Breast epithelium (tissue), 4 donors: Measurements from ENCODE around the gene CDHR3. TPM values are rescaled to one million over a fixed set of nuclear protein-coding genes. Genes with fewer than 3 reads are reported as not detected.
"Not testable (repeated sequence)": the region's sequence is repeated elsewhere in the genome, so short reads cannot be mapped to it uniquely, and the experiment has no call there.

Source experiments
- DNase-seq, 2 donors: peaks; one replicate each; pipeline ENCODE4 v3.0.0-alpha.2; 2019; ENCODE audit warnings: low spot score in 2 of 2
- H3K27ac ChIP-seq, 2 donors: fragments of 200-600 bp; sonication (generic) in 1 of 2; one replicate each; pipeline ENCODE4 v1.5.1; 2016 to 2019; ENCODE audit warnings: mild to moderate bottlenecking in 1 of 2
- H3K27me3 ChIP-seq, 2 donors: fragments of 200-600 bp; sonication (generic) in 1 of 2; one replicate each; pipeline versions ENCODE4 v1.5.1 to v1.6.0; 2017 to 2019; ENCODE audit warnings: control low read depth in 1 of 2, mild to moderate bottlenecking in 1 of 2
- H3K36me3 ChIP-seq: fragments of 200-600 bp; one replicate; pipeline ENCODE4 v1.5.1; 2019
- H3K4me1 ChIP-seq, 2 donors: fragments of 200-600 bp; sonication (generic); one replicate each; pipeline ENCODE4 v1.5.1; 2016 to 2019; ENCODE audit warnings: control low read depth in 1 of 2
- H3K4me3 ChIP-seq, 3 donors: fragments of 200-600 bp; sonication (generic); 1 replicate in 2 of 3; 2 replicates in 1 of 3; pipeline ENCODE4 v1.5.1; 2016 to 2019; ENCODE audit warnings: mild to moderate bottlenecking in 3 of 3, moderate library complexity in 2 of 3
- H3K9me3 ChIP-seq, 2 donors: fragments of 200-600 bp; sonication (generic) in 1 of 2; one replicate each; pipeline ENCODE4 v1.5.1; 2016 to 2019; ENCODE audit warnings: control low read depth in 1 of 2
- POLR2A ChIP-seq: fragments of 450-650 bp; IDR thresholded peaks from one replicate; pipeline ENCODE4 v1.6.1; 2016; ENCODE audit warnings: antibody characterized with exemption, mild to moderate bottlenecking, moderate library complexity
- POLR2AphosphoS5 ChIP-seq, 3 donors: sonication (generic); formaldehyde crosslinking; IDR thresholded peaks; one replicate each; pipeline ENCODE4 v1.6.1; 2017; ENCODE audit warnings: antibody characterized with exemption in 3 of 3
- intact Hi-C: fragments of 100-400 bp; cut with DNase I; formaldehyde crosslinking; loops from one replicate; pipeline ENCODE4 v1.15.1; 2023; ENCODE audit warnings: low total_unique reads
- total RNA-seq, 3 donors: library from RNA; depleted of rRNA; stranded (reverse); fragments of >200 nt; gene quantifications; one replicate each; pipeline ENCODE4 v1.1.0, GENCODE V29; 2016
- TF ChIP-seq, protein P1 (sequence below), 3 donors: fragments of 450-650 bp; IDR thresholded peaks; one replicate each; pipeline ENCODE4 v1.5.1; 2016 to 2017; ENCODE audit warnings: antibody characterized with exemption in 3 of 3, mild to moderate bottlenecking in 3 of 3, moderate library complexity in 3 of 3

The CDHR3 gene
- total RNA-seq, 3 donors from 2014 or later, result 4.6 to 8.8 (median 6.4) TPM

DNA sequence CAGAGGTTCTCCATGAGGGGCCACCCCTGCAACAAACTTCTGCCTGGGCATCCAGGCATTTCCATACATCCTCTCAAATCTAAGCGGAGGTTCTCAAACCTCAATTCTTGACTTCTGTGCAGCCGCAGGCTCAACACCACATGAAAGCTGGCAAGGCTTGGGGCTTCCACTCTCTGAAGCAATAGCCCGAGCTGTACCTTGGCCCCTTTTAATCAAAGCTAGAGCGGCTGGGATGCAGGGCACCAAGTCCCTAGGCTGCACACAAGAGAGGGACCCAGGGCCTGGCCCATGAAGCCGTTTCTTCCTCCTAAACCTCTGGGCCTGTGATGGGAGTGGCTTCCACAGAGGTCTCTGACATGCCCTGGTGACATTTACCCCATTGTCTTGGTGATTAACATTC lies 43.8 kb downstream of the CDHR3 start:
- H3K27ac ChIP-seq, result no peak overlapping the region
- H3K4me3 ChIP-seq, result no peak overlapping the region
- TF ChIP-seq, protein P1, sequence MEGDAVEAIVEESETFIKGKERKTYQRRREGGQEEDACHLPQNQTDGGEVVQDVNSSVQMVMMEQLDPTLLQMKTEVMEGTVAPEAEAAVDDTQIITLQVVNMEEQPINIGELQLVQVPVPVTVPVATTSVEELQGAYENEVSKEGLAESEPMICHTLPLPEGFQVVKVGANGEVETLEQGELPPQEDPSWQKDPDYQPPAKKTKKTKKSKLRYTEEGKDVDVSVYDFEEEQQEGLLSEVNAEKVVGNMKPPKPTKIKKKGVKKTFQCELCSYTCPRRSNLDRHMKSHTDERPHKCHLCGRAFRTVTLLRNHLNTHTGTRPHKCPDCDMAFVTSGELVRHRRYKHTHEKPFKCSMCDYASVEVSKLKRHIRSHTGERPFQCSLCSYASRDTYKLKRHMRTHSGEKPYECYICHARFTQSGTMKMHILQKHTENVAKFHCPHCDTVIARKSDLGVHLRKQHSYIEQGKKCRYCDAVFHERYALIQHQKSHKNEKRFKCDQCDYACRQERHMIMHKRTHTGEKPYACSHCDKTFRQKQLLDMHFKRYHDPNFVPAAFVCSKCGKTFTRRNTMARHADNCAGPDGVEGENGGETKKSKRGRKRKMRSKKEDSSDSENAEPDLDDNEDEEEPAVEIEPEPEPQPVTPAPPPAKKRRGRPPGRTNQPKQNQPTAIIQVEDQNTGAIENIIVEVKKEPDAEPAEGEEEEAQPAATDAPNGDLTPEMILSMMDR (IDR thresholded peaks at IDR 0.05), result no peak
- no peak for TF ChIP-seq POLR2A
- no peak for TF ChIP-seq POLR2AphosphoS5 (IDR thresholded peaks at IDR 0.05)
- no peak for DNase-seq
- H3K4me1 ChIP-seq, result no peaks in the 10 kb centered on the region
- no peaks in the 10 kb centered on the region for H3K36me3 ChIP-seq
- intact Hi-C loops, result no loop called here
- H3K9me3 ChIP-seq, result no peaks in the 10 kb centered on the region
- no peaks in the 10 kb centered on the region for H3K27me3 ChIP-seq

DNA sequence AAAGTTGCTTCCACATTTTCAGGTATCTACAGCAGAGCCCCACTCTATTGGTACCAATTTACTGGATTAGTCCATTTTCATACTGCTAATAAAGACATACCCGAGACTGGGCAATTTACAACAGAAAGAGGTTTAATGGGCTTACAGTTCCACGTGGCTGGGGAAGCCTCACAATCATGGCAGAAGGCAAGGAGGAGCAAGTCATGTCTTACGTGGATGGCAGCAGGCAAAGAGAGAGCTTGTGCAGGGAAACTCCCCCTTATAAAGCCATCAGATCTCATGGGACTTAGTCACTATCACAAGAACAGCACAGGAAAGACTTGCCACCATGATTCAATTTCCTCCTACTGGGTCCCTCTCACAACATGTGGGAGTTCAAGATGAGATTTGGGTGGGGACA lies 44.7 kb downstream of the CDHR3 start:
- H3K4me3 ChIP-seq, H3K4me1 ChIP-seq, H3K27ac ChIP-seq, intact Hi-C loops, H3K27me3 ChIP-seq, H3K9me3 ChIP-seq, DNase-seq, H3K36me3 ChIP-seq: not testable (repeated sequence)

DNA sequence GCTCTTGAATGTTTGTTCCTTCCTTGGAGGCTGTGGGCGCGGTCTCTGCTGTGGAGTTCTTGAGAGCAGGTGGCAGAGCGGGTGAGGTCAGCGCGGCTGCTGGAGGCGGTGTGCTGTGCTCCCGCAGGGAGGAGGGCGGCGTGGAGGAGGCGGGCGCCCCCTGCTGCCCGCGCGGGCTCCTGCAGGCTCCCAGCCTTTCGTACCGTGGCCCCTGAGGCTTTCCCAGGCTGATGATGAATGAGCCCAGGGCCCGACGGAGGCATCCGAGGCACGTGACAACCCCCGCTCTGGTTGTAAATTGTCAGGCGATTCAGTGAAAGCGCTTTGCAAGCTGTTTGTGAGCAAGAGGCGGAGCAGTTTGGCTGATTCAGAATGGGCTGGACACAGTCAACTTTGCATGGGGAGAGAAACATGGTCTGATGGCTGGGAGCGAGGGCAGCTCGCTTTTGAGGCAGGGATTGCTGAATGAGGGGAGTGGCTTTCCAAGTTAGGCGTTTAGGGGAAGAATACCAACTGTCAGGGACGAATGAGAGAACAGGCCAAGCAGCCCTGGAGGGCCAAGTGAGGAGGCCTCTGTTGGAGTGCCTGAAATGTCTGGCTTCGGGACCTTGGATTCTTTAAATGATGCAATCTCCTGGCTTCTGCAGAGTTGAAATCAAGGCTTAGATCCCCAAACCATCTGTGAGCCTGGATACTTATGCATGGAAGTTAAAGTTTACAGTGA lies 46.6 kb downstream of the CDHR3 start:
- intact Hi-C loops, result no loop called here
- H3K27me3 ChIP-seq, result no peaks in the 10 kb centered on the region
- H3K4me3 ChIP-seq, result peak overlapping the region in 2 of 3 donors; percentile 2 to 3
- no peak overlapping the region for H3K27ac ChIP-seq
- no peaks in the 10 kb centered on the region for H3K9me3 ChIP-seq
- TF ChIP-seq, protein P1 (IDR thresholded peaks at IDR 0.05), result peak; percentile 51 to 95 (median 88)
- TF ChIP-seq POLR2A, result no peak
- H3K36me3 ChIP-seq, result no peaks in the 10 kb centered on the region
- DNase-seq, result peak; percentile 53 to 80
- H3K4me1 ChIP-seq, result no peaks in the 10 kb centered on the region

DNA sequence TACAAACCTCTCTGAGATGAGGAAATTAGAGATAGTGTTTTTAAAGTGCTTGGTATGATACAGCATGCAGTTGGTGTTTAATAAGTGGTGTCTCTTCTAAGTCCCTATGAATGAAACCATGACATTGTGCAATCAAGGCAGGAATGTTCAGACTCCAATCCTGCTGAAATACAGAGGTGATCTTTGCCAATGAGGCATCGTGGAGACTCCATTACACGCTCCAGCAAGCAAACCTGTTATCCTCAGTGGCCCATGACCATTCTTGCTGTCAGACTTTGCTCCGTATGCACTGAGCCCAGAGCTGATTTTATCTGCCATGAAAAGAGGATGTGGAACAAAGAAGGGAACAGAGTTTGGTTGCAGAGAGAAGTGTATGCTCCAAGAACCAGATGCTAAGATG lies 47.3 kb downstream of the CDHR3 start:
- Histone ChIP-seq H3K36me3 (no peaks in the 10 kb centered on the region), H3K4me3 (no peak overlapping the region), H3K27me3 (no peaks in the 10 kb centered on the region), H3K4me1 (no peaks in the 10 kb centered on the region), H3K27ac (no peak overlapping the region), H3K9me3 (no peaks in the 10 kb centered on the region)
- TF ChIP-seq POLR2AphosphoS5 (IDR thresholded peaks at IDR 0.05) (no peak), POLR2A (no peak)
- TF ChIP-seq, protein P1 (IDR thresholded peaks at IDR 0.05), result no peak
- no peak for DNase-seq
- intact Hi-C loops, result no loop called here

DNA sequence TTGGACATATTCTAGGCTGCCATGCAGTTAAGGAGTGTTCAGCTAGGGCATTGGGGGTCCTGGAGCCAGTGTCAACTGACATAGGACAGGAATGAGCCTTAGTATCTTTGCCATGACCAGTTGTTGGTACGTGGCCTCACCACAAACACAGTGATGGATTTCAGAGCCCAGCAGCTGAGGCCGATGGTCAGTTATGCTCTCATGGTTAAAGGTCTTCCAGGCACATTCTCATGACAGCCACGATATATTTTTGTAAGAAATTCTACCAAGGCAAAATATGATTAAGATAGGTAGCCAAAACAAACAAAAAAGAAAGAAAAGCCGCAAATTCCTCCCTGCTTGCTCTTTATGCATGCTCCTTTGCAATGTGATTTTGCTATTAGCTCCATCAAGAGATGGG lies 47.8 kb downstream of the CDHR3 start:
- Histone ChIP-seq H3K9me3 (no peaks in the 10 kb centered on the region), H3K4me1 (no peaks in the 10 kb centered on the region), H3K27me3 (no peaks in the 10 kb centered on the region), H3K27ac (no peak overlapping the region), H3K36me3 (no peaks in the 10 kb centered on the region), H3K4me3 (no peak overlapping the region)
- TF ChIP-seq POLR2AphosphoS5 (IDR thresholded peaks at IDR 0.05) (no peak), POLR2A (no peak)
- TF ChIP-seq, protein P1 (IDR thresholded peaks at IDR 0.05), result no peak
- DNase-seq, result no peak
- intact Hi-C loops, result no loop called here
